HG02938 (cell line): ENCODE data around the gene CACNA2D3.

Experiments
- ATAC-seq: cut with Tn5 transposase; IDR thresholded peaks from one replicate; pipeline ENCODE4 v1.9.1; 2021; ENCODE audit warnings: mild to moderate bottlenecking, moderate library complexity; ENCODE audit not compliant: unreplicated experiment

The CACNA2D3 gene

GRCh38 chr3:54322354-54322753, 200.0 kb downstream of the CACNA2D3 start:
- no peak for ATAC-seq

- ATAC-seq: no peak
These were observed 201.8 kb downstream of the CACNA2D3 start for GRCh38 chr3:54324103-54324502.

- no peak for ATAC-seq
These were observed 204.6 kb downstream of the CACNA2D3 start for GRCh38 chr3:54326951-54327350.

- ATAC-seq: no peak
These were observed 209.0 kb downstream of the CACNA2D3 start for GRCh38 chr3:54331341-54331740.

GRCh38 chr3:54337846-54338245, 215.5 kb downstream of the CACNA2D3 start:
- ATAC-seq: no peak

GRCh38 chr3:54339608-54340007, 217.3 kb downstream of the CACNA2D3 start:
- no peak for ATAC-seq

- ATAC-seq: no peak
These were observed 219.5 kb downstream of the CACNA2D3 start for GRCh38 chr3:54341811-54342210.

GRCh38 chr3:54342676-54343075, 220.3 kb downstream of the CACNA2D3 start:
- ATAC-seq: no peak

- ATAC-seq: no peak
These were observed 221.1 kb downstream of the CACNA2D3 start for GRCh38 chr3:54343495-54343894.

GRCh38 chr3:54344601-54345231, 222.4 kb downstream of the CACNA2D3 start:
- ATAC-seq: no peak

GRCh38 chr3:54345847-54346375, 223.6 kb downstream of the CACNA2D3 start:
- ATAC-seq: no peak

GRCh38 chr3:54347060-54347459, 224.7 kb downstream of the CACNA2D3 start:
- ATAC-seq: no peak

- ATAC-seq: no peak
These were observed 225.6 kb downstream of the CACNA2D3 start for GRCh38 chr3:54347933-54348332.

- no peak for ATAC-seq
These were observed 226.9 kb downstream of the CACNA2D3 start for GRCh38 chr3:54349231-54349652.

- no peak for ATAC-seq
These were observed 227.3 kb downstream of the CACNA2D3 start for GRCh38 chr3:54349691-54350090.

GRCh38 chr3:54353546-54353945, 231.2 kb downstream of the CACNA2D3 start:
- no peak for ATAC-seq

GRCh38 chr3:54353946-54354345, 231.6 kb downstream of the CACNA2D3 start:
- ATAC-seq: no peak

- no peak for ATAC-seq
These were observed 233.4 kb downstream of the CACNA2D3 start for GRCh38 chr3:54355800-54356199.

GRCh38 chr3:54356261-54357045, 234.1 kb downstream of the CACNA2D3 start:
- no peak for ATAC-seq

GRCh38 chr3:54357301-54357700, 234.9 kb downstream of the CACNA2D3 start:
- ATAC-seq: no peak

GRCh38 chr3:54358316-54358715, 236.0 kb downstream of the CACNA2D3 start:
- ATAC-seq: no peak
